Gastroesophageal sphincter (tissue), 4 donors: ENCODE results near the gene KCNG1. TPM values are rescaled to one million over a fixed set of nuclear protein-coding genes. Genes with fewer than 3 reads are reported as not detected.

Source experiments
- ATAC-seq: fragments of 150-250 bp; one replicate; pipeline ENCODE4 v1.9.1; 2016; ENCODE audit warnings: mild to moderate bottlenecking, moderate library complexity
- H3K27ac ChIP-seq, 4 donors: fragments of 200-600 bp; sonication (generic) in 3 of 4; 1 replicate in 3 of 4; 2 replicates in 1 of 4; pipeline ENCODE4 v1.5.1; 2016 to 2019
- H3K27me3 ChIP-seq: fragments of 200-600 bp; sonication (generic); one replicate; pipeline ENCODE4 v1.5.1; 2019
- H3K36me3 ChIP-seq, 2 donors: fragments of 200-600 bp; sonication (generic); one replicate each; pipeline ENCODE4 v1.5.1; 2019; ENCODE audit warnings: control low read depth in 1 of 2
- H3K4me1 ChIP-seq, 3 donors: fragments of 200-600 bp; sonication (generic); 1 replicate in 2 of 3; 2 replicates in 1 of 3; pipeline ENCODE4 v1.5.1; 2016 to 2019; ENCODE audit warnings: control low read depth in 2 of 3
- H3K4me3 ChIP-seq, 2 donors: fragments of 200-600 bp; sonication (generic); one replicate each; pipeline ENCODE4 v1.5.1; 2019; ENCODE audit warnings: mild to moderate bottlenecking in 1 of 2, moderate library complexity in 1 of 2
- H3K9me3 ChIP-seq, 3 donors: fragments of 200-600 bp; sonication (generic); one replicate each; pipeline ENCODE4 v1.5.1; 2017 to 2019; ENCODE audit warnings: control low read depth in 2 of 3
- CTCF ChIP-seq, 4 experiments: fragments of 200-600 bp in 2 of 4; fragments of 450-650 bp in 2 of 4; sonication (generic) in 1 of 4; IDR thresholded peaks; one replicate each; pipeline ENCODE4 v1.5.1; 2017 to 2019; ENCODE audit warnings: antibody characterized with exemption in 4 of 4, mild to moderate bottlenecking in 2 of 4, moderate library complexity in 2 of 4
- EP300 ChIP-seq: sonication (generic); formaldehyde crosslinking; IDR thresholded peaks from one replicate; pipeline ENCODE4 v1.6.1; 2017; ENCODE audit warnings: antibody characterized with exemption, mild to moderate bottlenecking
- POLR2A ChIP-seq, 2 donors: fragments of 450-650 bp; IDR thresholded peaks; one replicate each; pipeline ENCODE4 v1.6.1; 2017; ENCODE audit warnings: antibody characterized with exemption in 2 of 2, mild to moderate bottlenecking in 2 of 2, moderate library complexity in 1 of 2
- POLR2AphosphoS5 ChIP-seq: sonication (generic); formaldehyde crosslinking; IDR thresholded peaks from one replicate; pipeline ENCODE4 v1.6.1; 2017; ENCODE audit warnings: antibody characterized with exemption
- WGBS, 2 donors: methylation state at CpG; one replicate each; pipeline ENCODE4 v1.1.5; 2018; ENCODE audit warnings: low coverage in 1 of 2; 5-methylcytosine and 5-hydroxymethylcytosine counted together
- total RNA-seq, 4 donors: library from RNA; depleted of rRNA; stranded (reverse); fragments of >200 nt; gene quantifications; one replicate each; pipeline ENCODE4 v1.1.0, GENCODE V29; 2016

The KCNG1 gene
- total RNA-seq, 4 donors from 2014 or later = 0.35 to 0.46 (median 0.40) TPM; not detected in 1

DNA sequence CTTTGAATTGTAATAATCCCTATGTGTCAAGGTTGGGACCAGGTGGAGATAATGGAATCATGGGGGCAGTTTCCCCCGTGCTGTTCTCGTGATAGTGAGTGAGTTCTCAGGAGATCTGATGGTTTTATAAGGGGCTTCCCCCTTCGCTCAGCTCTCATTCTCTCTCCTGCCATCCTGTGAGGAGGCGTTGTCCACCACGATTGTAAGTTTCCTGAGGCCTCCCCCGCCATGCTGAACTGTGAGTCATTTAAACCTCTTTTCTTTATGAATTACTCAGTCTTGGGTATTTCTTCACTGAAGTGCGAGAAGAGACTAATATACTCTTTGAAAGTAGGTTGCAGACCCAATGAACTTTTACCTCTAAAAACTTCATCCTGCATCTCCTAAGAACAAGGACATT, 39.2 kb upstream of the KCNG1 start:
- Histone ChIP-seq H3K36me3 (no peaks in the 10 kb centered on the region), H3K4me1 (no peaks in the 10 kb centered on the region), H3K9me3 (peaks cover 0 to 3% (median 0%) of the 10 kb centered on the region in 3 donors), H3K27ac (no peak overlapping the region), H3K27me3 (peaks cover 35% of the 10 kb centered on the region), H3K4me3 (no peak overlapping the region)
- TF ChIP-seq EP300 = no peak
- TF ChIP-seq CTCF (IDR thresholded peaks at IDR 0.05) = no peak
- TF ChIP-seq POLR2AphosphoS5 = no peak
- TF ChIP-seq POLR2A (IDR thresholded peaks at IDR 0.05) = no peak
- no peak for ATAC-seq
- 69 to 73% methylated on average over 6 to 7 of the region's 7 CpGs for WGBS, 2 donors

DNA sequence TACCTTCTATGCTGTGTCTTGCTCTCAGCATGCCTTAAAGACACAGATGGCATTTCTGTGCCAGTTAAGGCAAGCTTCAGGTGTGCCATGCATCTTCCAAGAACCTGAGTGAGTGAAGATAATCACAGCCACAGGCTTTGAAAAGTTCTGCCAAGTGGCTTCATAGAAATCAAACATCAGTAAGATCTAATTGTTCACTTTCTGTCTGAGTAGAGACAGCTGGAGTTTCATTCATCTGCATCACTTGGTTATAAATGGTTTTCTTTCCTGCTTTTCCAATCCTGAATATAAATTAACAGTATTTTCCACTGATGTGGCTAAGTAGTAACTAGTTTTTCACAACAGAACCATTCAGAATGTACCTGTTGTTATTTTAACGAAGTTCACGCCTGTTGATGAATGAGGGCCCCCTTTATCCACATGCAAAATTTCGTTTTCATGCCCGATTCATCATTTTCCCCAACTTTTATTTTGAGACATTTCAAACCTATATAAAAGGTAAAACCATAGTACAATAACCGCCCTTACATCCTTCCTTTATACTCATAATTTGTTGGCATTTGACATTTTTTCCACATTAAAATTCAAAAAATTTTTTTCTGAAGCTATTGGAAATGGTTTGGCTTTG, 38.6 kb upstream of the KCNG1 start:
- Histone ChIP-seq H3K36me3 (no peaks in the 10 kb centered on the region), H3K4me1 (no peaks in the 10 kb centered on the region), H3K9me3 (peaks cover 0 to 8% (median 0%) of the 10 kb centered on the region in 3 donors), H3K27ac (no peak overlapping the region), H3K4me3 (no peak overlapping the region), H3K27me3 (peaks cover 37% of the 10 kb centered on the region)
- WGBS, 2 donors = 67 to 87% methylated on average over 5 of the region's 5 CpGs
- no peak for TF ChIP-seq CTCF (IDR thresholded peaks at IDR 0.05)
- no peak for TF ChIP-seq POLR2AphosphoS5
- no peak for TF ChIP-seq POLR2A (IDR thresholded peaks at IDR 0.05)
- no peak for TF ChIP-seq EP300
- ATAC-seq = no peak

DNA sequence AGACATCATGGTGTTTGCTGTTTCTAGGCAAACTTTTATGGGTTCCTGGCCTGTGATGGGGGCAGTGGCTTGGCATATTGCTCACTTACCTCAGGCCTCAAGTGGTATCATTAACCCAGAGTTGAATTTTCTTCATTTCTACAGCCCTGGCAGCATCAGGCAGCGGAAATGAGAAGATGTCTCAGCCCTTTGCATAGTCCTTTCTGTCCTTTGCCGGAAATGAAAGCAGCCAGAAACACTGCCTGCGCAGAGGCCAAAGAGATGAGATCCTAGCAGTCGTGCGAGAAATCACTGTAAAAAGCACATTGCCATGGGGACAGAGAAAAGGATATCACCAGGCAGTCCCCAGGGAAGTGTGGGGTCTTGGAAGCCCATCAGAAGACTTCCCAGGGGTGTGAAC, 37.4 kb upstream of the KCNG1 start:
- ATAC-seq = no peak
- WGBS, 2 donors = 73% methylated on average over 4 of the region's 5 CpGs; no CpG with 5 or more reads in 1 of the 2 donors
- no peak overlapping the region for H3K27ac ChIP-seq
- H3K4me1 ChIP-seq = no peaks in the 10 kb centered on the region
- peaks cover 0 to 8% (median 0%) of the 10 kb centered on the region in 3 donors for H3K9me3 ChIP-seq
- no peaks in the 10 kb centered on the region for H3K36me3 ChIP-seq
- no peak overlapping the region for H3K4me3 ChIP-seq
- no peak for TF ChIP-seq POLR2AphosphoS5
- peaks cover 34% of the 10 kb centered on the region for H3K27me3 ChIP-seq

GRCh38 chr20:51059862-51060261, 37.0 kb upstream of the KCNG1 start:
- no peak overlapping the region for H3K27ac ChIP-seq
- 100% methylated on average over 1 of the region's 1 CpG; no CpG with 5 or more reads in 1 of the 2 donors for WGBS, 2 donors
- ATAC-seq = no peak
- no peak overlapping the region for H3K4me3 ChIP-seq
- TF ChIP-seq POLR2AphosphoS5 (no peak), EP300 (no peak), CTCF (IDR thresholded peaks at IDR 0.05) (no peak), POLR2A (IDR thresholded peaks at IDR 0.05) (no peak)
- H3K27me3 ChIP-seq = peaks cover 39% of the 10 kb centered on the region
- peaks cover 0 to 8% (median 0%) of the 10 kb centered on the region in 3 donors for H3K9me3 ChIP-seq
- no peaks in the 10 kb centered on the region for H3K4me1 ChIP-seq
- no peaks in the 10 kb centered on the region for H3K36me3 ChIP-seq

- Histone ChIP-seq H3K9me3 (peaks cover 0 to 8% (median 0%) of the 10 kb centered on the region in 3 donors), H3K4me3 (no peak overlapping the region), H3K27ac (no peak overlapping the region), H3K36me3 (no peaks in the 10 kb centered on the region), H3K4me1 (no peaks in the 10 kb centered on the region), H3K27me3 (peaks cover 55% of the 10 kb centered on the region)
- TF ChIP-seq POLR2AphosphoS5 (no peak), CTCF (IDR thresholded peaks at IDR 0.05) (no peak), POLR2A (IDR thresholded peaks at IDR 0.05) (no peak), EP300 (no peak)
- WGBS, 2 donors = 30 to 40% methylated on average over 4 to 6 of the region's 9 CpGs
- ATAC-seq = no peak
Observed at GRCh38 chr20:51058017-51058416, 35.1 kb upstream of the KCNG1 start.
